T-cell (primary cell): Measurements from ENCODE around the gene VARS2. TPM values are rescaled to one million over a fixed set of nuclear protein-coding genes. Genes with fewer than 3 reads are reported as not detected.

Experiments
- ATAC-seq, 4 experiments: fragments of 200-7000 bp in 3 of 4; fragments of 150-1000 bp in 1 of 4; cut with Tn5 transposase; replicated peaks in 1 of 4; 1 replicate in 3 of 4; 2 replicates in 1 of 4; pipeline ENCODE4 v1.10.0; 2021; ENCODE audit warnings: moderate library complexity in 3 of 4, mild to moderate bottlenecking in 2 of 4, moderate number of reproducible peaks in 1 of 4
- CTCF ChIA-PET, 2 donors: fragments of 300-600 bp; sonication (Branson Sonifier 250); formaldehyde crosslinking; loops; one replicate each; lab custom pipeline; 2022; ENCODE audit warnings: antibody characterized with exemption in 2 of 2; lab: Charles Lee
- POLR2A ChIA-PET, 2 donors: fragments of 300-600 bp; sonication (Branson Sonifier 250); formaldehyde crosslinking; loops; one replicate each; lab custom pipeline; 2022; ENCODE audit warnings: antibody characterized with exemption in 2 of 2; lab: Charles Lee
- DNase-seq, 35 experiments: peaks; one replicate each; pipeline versions ENCODE4 v3.0.0 to v3.0.0-alpha.2; 2013 to 2023
- H3K27ac ChIP-seq: one replicate; pipeline ENCODE4 v1.5.1; 2013; ENCODE audit warnings: low read length
- H3K27me3 ChIP-seq, 2 experiments: replicated peaks in 1 of 2; 1 replicate in 1 of 2; 2 replicates in 1 of 2; pipeline versions ENCODE4 v1.6.1 to v1.7.0; 2013; ENCODE audit warnings: low read length in 1 of 2, mixed read lengths in 1 of 2; ENCODE audit not compliant: control insufficient read depth in 2 of 2, insufficient read depth in 2 of 2; ENCODE audit errors: extremely low read depth in 1 of 2
- H3K36me3 ChIP-seq, 2 donors: 1 replicate in 1 of 2; 2 replicates in 1 of 2; pipeline versions ENCODE4 v1.6.1 to v1.7.0; 2013; ENCODE audit warnings: low read length in 1 of 2; ENCODE audit not compliant: control insufficient read depth in 2 of 2, insufficient read depth in 1 of 2; ENCODE audit errors: extremely low read depth in 1 of 2
- H3K4me1 ChIP-seq, 2 experiments: 1 replicate in 1 of 2; 2 replicates in 1 of 2; pipeline versions ENCODE4 v1.6.1 to v1.7.0; 2013; ENCODE audit warnings: low read length in 2 of 2, mixed read lengths in 1 of 2; ENCODE audit not compliant: insufficient read depth in 2 of 2, control insufficient read depth in 1 of 2; ENCODE audit errors: extremely low read depth in 1 of 2
- H3K4me3 ChIP-seq, 2 donors: 1 replicate in 1 of 2; 2 replicates in 1 of 2; pipeline versions ENCODE4 v1.5.1 to v1.7.0; 2013; ENCODE audit warnings: mild to moderate bottlenecking in 2 of 2, low read length in 1 of 2, moderate library complexity in 1 of 2; ENCODE audit not compliant: control insufficient read depth in 1 of 2; ENCODE audit errors: extremely low read depth in 1 of 2
- H3K9me3 ChIP-seq: 2 replicates; pipeline ENCODE4 v1.7.0; 2013
- H3K27ac Mint-ChIP-seq, 2 donors: one replicate each; pipeline ENCODE4 v1.8.0; 2020 to 2021; ENCODE audit warnings: mild to moderate bottlenecking in 2 of 2, mixed read lengths in 2 of 2
- H3K27me3 Mint-ChIP-seq, 2 donors: one replicate each; pipeline ENCODE4 v1.8.0; 2021 to 2022; ENCODE audit warnings: mixed read lengths in 2 of 2
- H3K36me3 Mint-ChIP-seq: one replicate; pipeline ENCODE4 v1.8.0; 2021; ENCODE audit warnings: mixed read lengths
- H3K4me1 Mint-ChIP-seq, 3 donors: one replicate each; pipeline ENCODE4 v1.8.0; 2020 to 2022; ENCODE audit warnings: mixed read lengths in 3 of 3, mild to moderate bottlenecking in 1 of 3
- H3K4me3 Mint-ChIP-seq, 3 donors: one replicate each; pipeline ENCODE4 v1.8.0; 2020 to 2022; ENCODE audit warnings: mild to moderate bottlenecking in 3 of 3, mixed read lengths in 3 of 3, moderate library complexity in 3 of 3
- H3K9me3 Mint-ChIP-seq, 3 donors: one replicate each; pipeline ENCODE4 v1.8.0; 2020 to 2022; ENCODE audit warnings: mixed read lengths in 3 of 3
- whole genome bisulfite sequencing: methylation state at CpG from one replicate; pipeline ENCODE4 v1.1.5; 2013; ENCODE audit warnings: missing lambda C conversion rate; ENCODE audit not compliant: insufficient coverage; 5-methylcytosine and 5-hydroxymethylcytosine counted together
- total RNA-seq, 35 experiments: library from RNA in 6 of 35; stranded (reverse) in 6 of 35; fragments of 120-200 nt in 1 of 35; gene quantifications; one replicate each; pipeline versions ENCODE4 v1.2.1 to v1.2.4 and lab custom pipeline; 2013 to 2026

Gene VARS2
- total RNA-seq, 5 donors from 2014 or later (not counting 1 experiment from before 2014, with no cell fraction given): 25.1 to 55.2 (median 40.9) TPM

DNA sequence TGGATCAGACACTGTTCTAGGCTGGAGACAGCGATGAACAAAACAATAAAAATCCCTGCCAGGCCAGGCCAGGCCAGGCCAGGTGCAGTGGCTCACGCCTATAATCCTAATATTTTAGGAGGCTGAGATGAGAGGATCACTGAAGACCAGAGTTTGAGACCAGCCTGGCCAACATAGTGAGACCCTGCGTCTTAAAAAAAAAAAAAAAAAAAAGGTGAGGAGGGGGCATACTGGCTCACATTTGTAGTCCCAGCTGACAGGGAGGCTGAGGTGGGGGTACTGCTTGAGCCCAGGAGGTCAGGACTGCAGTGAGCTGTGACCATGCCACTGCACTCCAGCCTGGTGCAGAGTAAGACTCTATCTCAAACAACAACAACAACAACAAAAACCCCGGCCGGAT is 31.2 kb downstream of the VARS2 start:
- no peak for DNase-seq
- no peak overlapping the region for H3K27ac Mint-ChIP-seq
- Histone ChIP-seq H3K36me3 (no peaks in the 10 kb centered on the region), H3K4me1 (no peaks in the 10 kb centered on the region), H3K4me3 (no peak overlapping the region), H3K27me3 (peaks cover 2 to 54% of the 10 kb centered on the region in 2 experiments), H3K9me3 (no peaks in the 10 kb centered on the region), H3K27ac (no peak overlapping the region)
- H3K4me1 Mint-ChIP-seq: peaks cover 2 to 9% (median 4%) of the 10 kb centered on the region in 3 donors
- ATAC-seq: no peak
- no peak overlapping the region for H3K4me3 Mint-ChIP-seq
- WGBS: 100% methylated on average over 1 of the region's 5 CpGs
- CTCF ChIA-PET: no interaction called here
- H3K36me3 Mint-ChIP-seq: peaks cover 4% of the 10 kb centered on the region
- POLR2A ChIA-PET: interaction anchor here (0.6 to 0.7 kb wide), 2 partner anchors 75 to 96 kb away, joined by 4 to 8 read pairs; no protein-coding TSS in a partner anchor
- no peaks in the 10 kb centered on the region for H3K9me3 Mint-ChIP-seq
- H3K27me3 Mint-ChIP-seq: peaks cover 80 to 82% of the 10 kb centered on the region in 2 donors

DNA sequence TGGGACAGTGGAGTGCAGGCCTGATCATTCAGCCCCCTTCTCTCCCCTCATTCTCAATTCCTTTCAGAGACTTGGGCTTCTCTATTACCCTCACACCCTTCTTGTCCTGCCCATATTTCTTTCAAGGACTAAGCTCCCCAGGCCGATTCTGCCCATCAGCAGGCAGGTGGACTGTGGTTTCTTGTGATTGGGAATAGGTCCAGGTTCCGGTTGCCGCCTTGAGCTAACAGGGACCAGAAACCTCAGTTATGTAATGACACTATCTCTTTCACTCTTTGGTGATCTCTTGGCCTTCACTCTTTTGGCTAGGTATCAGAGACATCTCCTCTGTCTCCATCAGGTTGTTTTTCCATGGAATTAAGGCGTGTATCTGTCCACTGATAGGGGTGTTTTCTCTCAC is 33.2 kb downstream of the VARS2 start:
- H3K27ac Mint-ChIP-seq: no peak overlapping the region
- Histone ChIP-seq H3K27ac (no peak overlapping the region), H3K4me1 (no peaks in the 10 kb centered on the region), H3K36me3 (no peaks in the 10 kb centered on the region), H3K4me3 (no peak overlapping the region), H3K27me3 (peaks cover 5 to 42% of the 10 kb centered on the region in 2 experiments), H3K9me3 (no peaks in the 10 kb centered on the region)
- DNase-seq (no peak), ATAC-seq (no peak)
- no CpG with 5 or more reads among the region's 4 CpGs for WGBS
- peaks cover 0 to 6% (median 0%) of the 10 kb centered on the region in 3 donors for H3K9me3 Mint-ChIP-seq
- peaks cover 76 to 82% of the 10 kb centered on the region in 2 donors for H3K27me3 Mint-ChIP-seq
- no peak overlapping the region for H3K4me3 Mint-ChIP-seq
- POLR2A ChIA-PET: no interaction called here
- CTCF ChIA-PET: no interaction called here
- peaks cover 4% of the 10 kb centered on the region for H3K36me3 Mint-ChIP-seq
- H3K4me1 Mint-ChIP-seq: peaks cover 2 to 9% (median 4%) of the 10 kb centered on the region in 3 donors

GRCh38 chr6:30948811-30949210 is 34.8 kb downstream of the VARS2 start:
- peaks cover 0 to 6% (median 0%) of the 10 kb centered on the region in 3 donors for H3K9me3 Mint-ChIP-seq
- Histone ChIP-seq H3K4me1 (no peaks in the 10 kb centered on the region), H3K36me3 (no peaks in the 10 kb centered on the region), H3K27ac (no peak overlapping the region), H3K27me3 (peaks cover 6 to 36% of the 10 kb centered on the region in 2 experiments), H3K4me3 (no peak overlapping the region), H3K9me3 (no peaks in the 10 kb centered on the region)
- ChIA-PET CTCF (no interaction called here), POLR2A (no interaction called here)
- WGBS: 94% methylated on average over 4 of the region's 6 CpGs
- H3K27me3 Mint-ChIP-seq: peaks cover 65 to 74% of the 10 kb centered on the region in 2 donors
- no peak overlapping the region for H3K4me3 Mint-ChIP-seq
- peaks cover 4% of the 10 kb centered on the region for H3K36me3 Mint-ChIP-seq
- H3K4me1 Mint-ChIP-seq: no peaks in the 10 kb centered on the region
- ATAC-seq (no peak), DNase-seq (no peak)
- H3K27ac Mint-ChIP-seq: no peak overlapping the region

- H3K27me3 Mint-ChIP-seq: peaks cover 45 to 53% of the 10 kb centered on the region in 2 donors
- ATAC-seq: no peak
- POLR2A ChIA-PET: no interaction called here
Measured at GRCh38 chr6:30951907-30952469, 38.0 kb downstream of the VARS2 start.

DNA sequence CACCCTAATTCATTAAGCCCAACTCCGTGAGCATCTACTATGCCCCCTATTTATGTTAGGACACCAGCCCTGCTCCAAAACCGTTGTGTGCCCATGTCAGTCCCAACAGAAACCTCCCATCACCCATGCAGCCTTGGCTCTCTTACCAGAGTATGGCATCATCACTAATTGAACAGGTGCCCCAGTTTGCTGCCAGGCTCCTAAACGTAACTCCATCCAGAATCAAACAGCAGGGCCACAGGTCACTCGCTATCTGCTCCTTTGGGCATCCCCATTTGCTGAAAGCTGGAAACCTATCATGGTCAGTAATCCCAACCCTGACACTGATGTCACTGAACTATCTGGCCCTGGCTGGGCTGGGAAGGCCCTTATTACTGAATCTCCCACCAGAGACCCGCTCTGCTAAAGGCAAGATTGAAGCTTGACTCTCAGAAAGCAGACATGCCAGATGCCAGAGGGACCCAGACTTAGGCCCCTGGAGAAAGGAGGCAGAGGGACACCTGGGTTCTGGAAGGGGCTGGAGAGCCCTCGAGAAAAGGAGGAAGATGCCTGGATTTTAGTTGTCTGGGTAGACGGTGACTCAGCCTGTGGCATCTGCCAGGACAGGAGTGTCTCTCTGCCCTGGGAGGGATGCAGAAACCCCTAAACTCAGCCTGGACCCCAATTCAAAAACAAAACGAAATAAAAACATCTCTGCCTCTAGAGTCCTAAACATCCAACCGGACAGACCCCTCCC is 40.8 kb downstream of the VARS2 start:
- Mint-ChIP-seq H3K9me3 (peaks cover 0 to 6% (median 0%) of the 10 kb centered on the region in 3 donors), H3K27me3 (peaks cover 23 to 30% of the 10 kb centered on the region in 2 donors), H3K27ac (peak overlapping the region; percentile 42 to 93), H3K36me3 (no peaks in the 10 kb centered on the region), H3K4me1 (peaks cover 15 to 23% (median 17%) of the 10 kb centered on the region in 3 donors), H3K4me3 (peak overlapping the region; percentile 80 to 82 (median 82))
- peaks cover 0 to 21% of the 10 kb centered on the region in 2 experiments for H3K4me1 ChIP-seq
- ChIA-PET CTCF (interaction anchor here in 1 of 2 donors (1.2 kb wide), 1 partner anchor 133 kb away, joined by 4 read pairs; no protein-coding TSS in a partner anchor), POLR2A (interaction anchor here in 1 of 2 donors (0.5 kb wide), 1 partner anchor 273 kb away, joined by 4 read pairs; no protein-coding TSS in a partner anchor)
- no peak overlapping the region for H3K27ac ChIP-seq
- ATAC-seq (no peak), DNase-seq (peak in 3 of 35 experiments; percentile 7 to 13 (median 11))
- 92% methylated on average over 4 of the region's 9 CpGs for WGBS
- H3K4me3 ChIP-seq: peak overlapping the region; percentile 53 to 77
- no peaks in the 10 kb centered on the region for H3K9me3 ChIP-seq
- no peaks in the 10 kb centered on the region for H3K36me3 ChIP-seq
- H3K27me3 ChIP-seq: peaks cover 8 to 32% of the 10 kb centered on the region in 2 experiments

More at GRCh38 chr6:30951907-30952469, 38.0 kb downstream of the VARS2 start:
- H3K9me3 ChIP-seq: no peaks in the 10 kb centered on the region
- no peak for DNase-seq
- WGBS: 64% methylated on average over 2 of the region's 5 CpGs
- no peak overlapping the region for H3K4me3 ChIP-seq
- H3K36me3 Mint-ChIP-seq: peaks cover 4% of the 10 kb centered on the region
- H3K9me3 Mint-ChIP-seq: peaks cover 0 to 6% (median 0%) of the 10 kb centered on the region in 3 donors
- no peak overlapping the region for H3K4me3 Mint-ChIP-seq
- peaks cover 0 to 21% of the 10 kb centered on the region in 2 experiments for H3K4me1 ChIP-seq
- peaks cover 15 to 18% (median 17%) of the 10 kb centered on the region in 3 donors for H3K4me1 Mint-ChIP-seq
- H3K36me3 ChIP-seq: no peaks in the 10 kb centered on the region
- CTCF ChIA-PET: no interaction called here
- H3K27me3 ChIP-seq: peaks cover 8 to 33% of the 10 kb centered on the region in 2 experiments
- no peak overlapping the region for H3K27ac ChIP-seq
- peak overlapping the region in 1 of 2 donors; percentile 48 for H3K27ac Mint-ChIP-seq
